GM13976 (cell line): ENCODE data around the gene ITIH5.
"Not testable (repeated sequence)": the region's sequence is repeated elsewhere in the genome, so short reads cannot be mapped to it uniquely, and the experiment has no call there.

ENCODE experiments used
- DNase-seq: peaks from one replicate; pipeline ENCODE4 v3.0.0; 2012; ENCODE audit warnings: low spot score
- CTCF ChIP-seq: IDR thresholded peaks from 2 replicates; pipeline ENCODE4 v1.5.1; 2012; ENCODE audit warnings: borderline replicate concordance, mild to moderate bottlenecking; ENCODE audit not compliant: insufficient read depth; ENCODE audit errors: extremely low read depth, missing control alignments, control extremely low read depth
- in situ Hi-C: fragments of 300-500 bp; cut with MboI; formaldehyde crosslinking; loops from one replicate; pipeline ENCODE4 v1.12.0; 2022; ENCODE audit warnings: low sequenced_read_pairs, mixed read lengths, inconsistent platforms; ENCODE audit not compliant: unreplicated experiment

The ITIH5 gene

GRCh38 chr10:7665767-7666166, 999 bp downstream of the ITIH5 start:
- TF ChIP-seq CTCF: no peak
- no peak for DNase-seq
- in situ Hi-C loops: no loop called here

- in situ Hi-C loops: no loop called here
- no peak for TF ChIP-seq CTCF
- no peak for DNase-seq
Measured at GRCh38 chr10:7664707-7665106, 2.1 kb downstream of the ITIH5 start.

- TF ChIP-seq CTCF: no peak
- DNase-seq: no peak
- in situ Hi-C loops: no loop called here
Measured at GRCh38 chr10:7662522-7662921, 4.2 kb downstream of the ITIH5 start.

- TF ChIP-seq CTCF: no peak
- in situ Hi-C loops: no loop called here
- DNase-seq: no peak
Measured at GRCh38 chr10:7659560-7659959, 7.2 kb downstream of the ITIH5 start.

- DNase-seq: no peak
Measured at GRCh38 chr10:7657552-7657951, 9.2 kb downstream of the ITIH5 start.

GRCh38 chr10:7657079-7657478, 9.7 kb downstream of the ITIH5 start:
- in situ Hi-C loops, DNase-seq: not testable (repeated sequence)

More at GRCh38 chr10:7657552-7657951, 9.2 kb downstream of the ITIH5 start:
- TF ChIP-seq CTCF: no peak
- in situ Hi-C loops: no loop called here

GRCh38 chr10:7651853-7652470, 14.8 kb downstream of the ITIH5 start:
- DNase-seq: no peak
- TF ChIP-seq CTCF: no peak
- in situ Hi-C loops: no loop called here
